Stomach (tissue), 9 donors: ENCODE data around the gene PPP2R5D. TPM values are rescaled to one million over a fixed set of nuclear protein-coding genes. Genes with fewer than 3 reads are reported as not detected.
A peak's percentile ranks its signal among the peaks of the same experiment; 100 is the strongest.
"Not testable (repeated sequence)": the region's sequence is repeated elsewhere in the genome, so short reads cannot be mapped to it uniquely, and the experiment has no call there.

Experiments used
- DNase-seq, 2 donors: peaks; one replicate each; pipeline versions ENCODE4 v3.0.0 to v3.0.0-alpha.2; 2013 to 2019
- H3K27ac ChIP-seq, 5 donors: fragments of 200-600 bp in 4 of 5; sonication (generic) in 4 of 5; one replicate each; pipeline ENCODE4 v1.5.1; 2013 to 2019; ENCODE audit warnings: mild to moderate bottlenecking in 1 of 5, moderate library complexity in 1 of 5
- H3K27me3 ChIP-seq, 3 donors: fragments of 200-600 bp; sonication (generic); one replicate each; pipeline ENCODE4 v1.5.1; 2017 to 2019; ENCODE audit warnings: mixed run types in 1 of 3
- H3K36me3 ChIP-seq, 4 donors: fragments of 200-600 bp; sonication (generic); 1 replicate in 3 of 4; 2 replicates in 1 of 4; pipeline ENCODE4 v1.5.1; 2016 to 2019
- H3K4me1 ChIP-seq, 4 donors: fragments of 200-600 bp; sonication (generic); one replicate each; pipeline ENCODE4 v1.5.1; 2016 to 2019
- H3K4me3 ChIP-seq, 4 donors: fragments of 200-600 bp; sonication (generic) in 3 of 4; one replicate each; pipeline ENCODE4 v1.5.1; 2016 to 2019; ENCODE audit warnings: mild to moderate bottlenecking in 1 of 4
- H3K9me3 ChIP-seq, 4 donors: fragments of 200-600 bp; sonication (generic); one replicate each; pipeline ENCODE4 v1.5.1; 2016 to 2019
- CTCF ChIP-seq, 7 experiments: fragments of 450-650 bp in 4 of 7; fragments of 200-600 bp in 3 of 7; sonication (generic) in 3 of 7; IDR thresholded peaks; one replicate each; pipeline ENCODE4 v1.5.1; 2016 to 2019; ENCODE audit warnings: antibody characterized with exemption in 7 of 7, control low read depth in 2 of 7, mild to moderate bottlenecking in 1 of 7
- EP300 ChIP-seq: sonication (generic); formaldehyde crosslinking; IDR thresholded peaks from one replicate; pipeline ENCODE4 v1.6.1; 2017; ENCODE audit warnings: antibody characterized with exemption
- POLR2A ChIP-seq, 4 donors: fragments of 450-650 bp; IDR thresholded peaks; one replicate each; pipeline ENCODE4 v1.6.1; 2016; ENCODE audit warnings: antibody characterized with exemption in 4 of 4, control low read depth in 2 of 4, mild to moderate bottlenecking in 1 of 4, moderate library complexity in 1 of 4
- POLR2AphosphoS5 ChIP-seq, 3 donors: sonication (generic); formaldehyde crosslinking; IDR thresholded peaks; one replicate each; pipeline ENCODE4 v1.6.1; 2016; ENCODE audit warnings: antibody characterized with exemption in 3 of 3
- WGBS, 5 donors: extraction: QIAGEN DNeasy Blood & Tissue Kit in 3 of 5; methylation state at CpG; one replicate each; pipeline versions ENCODE4 v1.1.5 to v1.1.7; 2013 to 2018; 5-methylcytosine and 5-hydroxymethylcytosine counted together
- intact Hi-C: fragments of 100-400 bp; cut with DNase I; formaldehyde crosslinking; loops from one replicate; pipeline ENCODE4 v1.15.1; 2023; ENCODE audit warnings: low total_unique reads
- polyA plus RNA-seq, 3 donors: library from polyadenylated mRNA; stranded (reverse); fragments of 200-250 nt; gene quantifications; one replicate each; pipeline ENCODE4 v1.2.3, GENCODE V29; 2013
- total RNA-seq, 5 donors: library from RNA; depleted of rRNA; stranded (reverse); fragments of >200 nt; gene quantifications; one replicate each; pipeline versions ENCODE4 v1.1.0 to v1.2.3, GENCODE V29; 2014 to 2016
- donor health status: healthy with polysubstance abuse.
- donor health status: Bipolar disorder and iron deficiency.
- donor health status: healthy.

The PPP2R5D gene
- total and polyA plus RNA-seq, 8 donors: 19.6 to 517 (median 24.1) TPM

GRCh38 chr6:42952389-42952788, 32.0 kb upstream of the PPP2R5D start:
- 89 to 98% (median 96%) methylated on average over 4 of the region's 4 CpGs for WGBS, 5 donors
- Histone ChIP-seq H3K4me3 (no peak overlapping the region), H3K27me3 (no peaks in the 10 kb centered on the region), H3K9me3 (no peaks in the 10 kb centered on the region), H3K27ac (no peak overlapping the region), H3K4me1 (peaks cover 0 to 5% (median 0%) of the 10 kb centered on the region in 4 donors), H3K36me3 (no peaks in the 10 kb centered on the region)
- TF ChIP-seq POLR2AphosphoS5 (IDR thresholded peaks at IDR 0.05) (no peak), EP300 (no peak), CTCF (IDR thresholded peaks at IDR 0.05) (no peak), POLR2A (IDR thresholded peaks at IDR 0.05) (no peak)
- no peak for DNase-seq
- intact Hi-C loops: no loop called here

DNA sequence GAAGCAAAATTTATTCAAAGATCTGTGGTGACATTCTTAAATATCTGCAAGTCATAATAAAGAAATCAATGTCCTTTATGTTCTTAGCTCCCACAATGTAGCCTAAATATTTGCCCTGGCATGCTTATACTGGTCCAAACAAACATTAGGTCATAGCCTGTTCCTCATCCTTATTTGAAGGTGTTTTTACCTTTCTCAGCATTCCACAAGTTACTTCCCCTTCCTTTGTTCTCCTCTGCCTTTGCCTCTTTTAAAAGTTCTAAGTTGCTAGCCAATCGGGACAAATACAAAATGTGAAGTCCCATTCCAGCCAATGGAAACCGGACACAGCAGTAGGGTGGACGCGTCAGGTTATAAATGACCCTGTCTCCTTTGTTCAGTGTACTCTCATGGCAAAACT, 30.0 kb upstream of the PPP2R5D start:
- H3K4me3 ChIP-seq, H3K27me3 ChIP-seq, DNase-seq, H3K4me1 ChIP-seq, H3K36me3 ChIP-seq, intact Hi-C loops, H3K9me3 ChIP-seq: not testable (repeated sequence)
- peak overlapping the region in 2 of 5 donors; percentile 16 to 73 for H3K27ac ChIP-seq
- 12 to 53% (median 42%) methylated on average over 4 of the region's 4 CpGs for WGBS, 5 donors

GRCh38 chr6:42958125-42958524, 26.2 kb upstream of the PPP2R5D start:
- Histone ChIP-seq H3K27ac (no peak overlapping the region), H3K36me3 (peaks cover 4 to 13% (median 10%) of the 10 kb centered on the region in 4 donors), H3K27me3 (no peaks in the 10 kb centered on the region), H3K9me3 (no peaks in the 10 kb centered on the region), H3K4me3 (no peak overlapping the region), H3K4me1 (peaks cover 11 to 29% (median 21%) of the 10 kb centered on the region in 4 donors)
- intact Hi-C loops: no loop called here
- no peak for DNase-seq
- 75 to 89% (median 82%) methylated on average over 8 of the region's 8 CpGs for WGBS, 5 donors
- TF ChIP-seq EP300: no peak
- no peak for TF ChIP-seq CTCF (IDR thresholded peaks at IDR 0.05)
- TF ChIP-seq POLR2AphosphoS5 (IDR thresholded peaks at IDR 0.05): no peak
- no peak for TF ChIP-seq POLR2A (IDR thresholded peaks at IDR 0.05)

GRCh38 chr6:42959917-42960242, 24.5 kb upstream of the PPP2R5D start:
- H3K36me3 ChIP-seq: peaks cover 12 to 30% (median 28%) of the 10 kb centered on the region in 4 donors
- H3K27ac ChIP-seq: peak overlapping the region; percentile 35 to 87 (median 73)
- H3K9me3 ChIP-seq: no peaks in the 10 kb centered on the region
- H3K4me3 ChIP-seq: peak overlapping the region; percentile 47 to 58 (median 50)
- intact Hi-C loops: no loop called here
- peaks cover 11 to 42% (median 21%) of the 10 kb centered on the region in 4 donors for H3K4me1 ChIP-seq
- no peak for DNase-seq
- no peak for TF ChIP-seq POLR2AphosphoS5 (IDR thresholded peaks at IDR 0.05)
- TF ChIP-seq CTCF (IDR thresholded peaks at IDR 0.05): no peak
- no peak for TF ChIP-seq EP300
- no peak for TF ChIP-seq POLR2A (IDR thresholded peaks at IDR 0.05)
- no peaks in the 10 kb centered on the region for H3K27me3 ChIP-seq
- 4 to 25% (median 15%) methylated on average over 13 of the region's 13 CpGs for WGBS, 5 donors

DNA sequence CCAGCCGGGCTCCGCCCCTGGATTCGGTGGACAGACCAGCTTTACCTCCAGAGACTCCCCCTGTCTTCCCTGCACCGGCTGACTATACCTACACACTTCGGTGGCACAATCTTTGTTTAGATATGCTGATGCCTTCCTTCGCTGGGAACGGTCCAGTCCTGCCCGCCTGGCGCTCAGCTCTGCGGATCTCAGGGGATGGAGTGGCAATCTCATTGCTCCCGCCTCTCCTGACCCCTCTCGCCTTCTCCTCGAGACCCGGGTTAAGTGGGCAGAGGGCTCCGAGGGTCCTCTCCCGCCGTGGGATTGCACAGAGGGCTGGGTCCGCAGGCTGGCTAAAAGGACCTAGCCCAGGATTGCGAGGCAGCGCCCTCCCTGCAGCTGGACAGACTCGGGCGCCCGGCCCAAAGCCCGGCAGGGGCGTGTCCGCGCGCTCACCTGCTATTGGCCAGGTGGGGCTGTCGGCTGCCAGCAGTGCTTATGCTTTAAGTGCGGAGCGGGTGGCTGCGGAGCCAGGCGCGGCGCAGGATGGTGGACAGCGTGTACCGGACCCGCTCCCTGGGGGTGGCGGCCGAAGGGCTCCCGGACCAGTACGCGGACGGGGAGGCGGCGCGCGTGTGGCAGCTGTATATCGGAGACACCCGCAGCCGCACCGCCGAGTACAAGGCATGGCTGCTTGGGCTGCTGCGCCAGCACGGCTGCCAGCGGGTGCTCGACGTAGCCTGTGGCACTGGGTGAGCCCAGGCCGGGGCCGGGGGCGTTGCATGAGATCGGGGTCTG, 23.9 kb upstream of the PPP2R5D start, which contains the start of gene GNMT:
Gene GNMT, plus strand, starts transcription at position 512 of the 777 bp plus-strand sequence. Its CDS starts 14 bp downstream, at position 526.
- peak within 1 kb of the TSS; percentile 35 to 87 (median 73) for H3K27ac ChIP-seq
- peaks cover 18 to 36% (median 33%) of the 10 kb centered on the region in 4 donors for H3K36me3 ChIP-seq
- DNase-seq: peak; percentile 87 to 91
- H3K4me1 ChIP-seq: peaks cover 11 to 42% (median 21%) of the 10 kb centered on the region in 4 donors
- TF ChIP-seq POLR2AphosphoS5 (IDR thresholded peaks at IDR 0.05) (peak; percentile 36 to 91 (median 86)), EP300 (no peak)
- H3K9me3 ChIP-seq: no peaks in the 10 kb centered on the region
- no peaks in the 10 kb centered on the region for H3K27me3 ChIP-seq
- intact Hi-C loops: no loop called here
- H3K4me3 ChIP-seq: peak within 1 kb of the TSS; percentile 47 to 58 (median 50)
- 1 to 7% (median 2%) methylated on average over 25 to 62 of the region's 62 CpGs for WGBS, 5 donors
